Measurements from ENCODE around the gene NTSR1.

- TF ChIP-seq, protein P1, sequence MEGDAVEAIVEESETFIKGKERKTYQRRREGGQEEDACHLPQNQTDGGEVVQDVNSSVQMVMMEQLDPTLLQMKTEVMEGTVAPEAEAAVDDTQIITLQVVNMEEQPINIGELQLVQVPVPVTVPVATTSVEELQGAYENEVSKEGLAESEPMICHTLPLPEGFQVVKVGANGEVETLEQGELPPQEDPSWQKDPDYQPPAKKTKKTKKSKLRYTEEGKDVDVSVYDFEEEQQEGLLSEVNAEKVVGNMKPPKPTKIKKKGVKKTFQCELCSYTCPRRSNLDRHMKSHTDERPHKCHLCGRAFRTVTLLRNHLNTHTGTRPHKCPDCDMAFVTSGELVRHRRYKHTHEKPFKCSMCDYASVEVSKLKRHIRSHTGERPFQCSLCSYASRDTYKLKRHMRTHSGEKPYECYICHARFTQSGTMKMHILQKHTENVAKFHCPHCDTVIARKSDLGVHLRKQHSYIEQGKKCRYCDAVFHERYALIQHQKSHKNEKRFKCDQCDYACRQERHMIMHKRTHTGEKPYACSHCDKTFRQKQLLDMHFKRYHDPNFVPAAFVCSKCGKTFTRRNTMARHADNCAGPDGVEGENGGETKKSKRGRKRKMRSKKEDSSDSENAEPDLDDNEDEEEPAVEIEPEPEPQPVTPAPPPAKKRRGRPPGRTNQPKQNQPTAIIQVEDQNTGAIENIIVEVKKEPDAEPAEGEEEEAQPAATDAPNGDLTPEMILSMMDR (IDR thresholded peaks at IDR 0.05): no peak
- TF ChIP-seq POLR2A (IDR thresholded peaks at IDR 0.05): no peak
These were observed 36.9 kb upstream of the NTSR1 start for GRCh38 chr20:62671765-62672164.

Measured in heart left ventricle (tissue), 13 donors.